Body of pancreas (tissue), 4 donors: ENCODE results near the gene PINLYP.

ENCODE experiments used
- POLR2A ChIP-seq, 3 donors: fragments of 450-650 bp; IDR thresholded peaks; one replicate each; pipeline ENCODE4 v1.6.1; 2016; ENCODE audit warnings: antibody characterized with exemption in 3 of 3, mild to moderate bottlenecking in 2 of 3
- TF ChIP-seq, protein P1 (sequence below), 7 experiments: fragments of 450-650 bp in 4 of 7; fragments of 200-600 bp in 3 of 7; sonication (generic) in 3 of 7; IDR thresholded peaks; one replicate each; pipeline ENCODE4 v1.5.1; 2016 to 2019; ENCODE audit warnings: antibody characterized with exemption in 7 of 7

GRCh38 chr19:43609872-43610271 lies 34.3 kb downstream of the PINLYP start:
- TF ChIP-seq, protein P1, sequence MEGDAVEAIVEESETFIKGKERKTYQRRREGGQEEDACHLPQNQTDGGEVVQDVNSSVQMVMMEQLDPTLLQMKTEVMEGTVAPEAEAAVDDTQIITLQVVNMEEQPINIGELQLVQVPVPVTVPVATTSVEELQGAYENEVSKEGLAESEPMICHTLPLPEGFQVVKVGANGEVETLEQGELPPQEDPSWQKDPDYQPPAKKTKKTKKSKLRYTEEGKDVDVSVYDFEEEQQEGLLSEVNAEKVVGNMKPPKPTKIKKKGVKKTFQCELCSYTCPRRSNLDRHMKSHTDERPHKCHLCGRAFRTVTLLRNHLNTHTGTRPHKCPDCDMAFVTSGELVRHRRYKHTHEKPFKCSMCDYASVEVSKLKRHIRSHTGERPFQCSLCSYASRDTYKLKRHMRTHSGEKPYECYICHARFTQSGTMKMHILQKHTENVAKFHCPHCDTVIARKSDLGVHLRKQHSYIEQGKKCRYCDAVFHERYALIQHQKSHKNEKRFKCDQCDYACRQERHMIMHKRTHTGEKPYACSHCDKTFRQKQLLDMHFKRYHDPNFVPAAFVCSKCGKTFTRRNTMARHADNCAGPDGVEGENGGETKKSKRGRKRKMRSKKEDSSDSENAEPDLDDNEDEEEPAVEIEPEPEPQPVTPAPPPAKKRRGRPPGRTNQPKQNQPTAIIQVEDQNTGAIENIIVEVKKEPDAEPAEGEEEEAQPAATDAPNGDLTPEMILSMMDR (IDR thresholded peaks at IDR 0.05): no peak
- TF ChIP-seq POLR2A (IDR thresholded peaks at IDR 0.05): no peak
